OCI-LY7 (cell line): ENCODE data around the gene RC3H1. TPM values are rescaled to one million over a fixed set of nuclear protein-coding genes. Genes with fewer than 3 reads are reported as not detected.

ENCODE experiments used
- BruUV-seq: library from RNA; stranded (reverse); fragments of 400-500 nt; replicated peaks from 2 replicates; lab custom pipeline; 2021; lab: Mats Ljungman, UMichigan
- CTCF ChIA-PET: fragments of 300-600 bp; sonication (Branson Sonifier 250); formaldehyde crosslinking; loops from one replicate; lab custom pipeline; 2022; ENCODE audit warnings: antibody characterized with exemption; ENCODE audit not compliant: unreplicated experiment; lab: Charles Lee
- POLR2A ChIA-PET: fragments of 300-600 bp; sonication (Branson Sonifier 250); formaldehyde crosslinking; loops from one replicate; lab custom pipeline; 2022; ENCODE audit warnings: antibody characterized with exemption; lab: Charles Lee
- DNase-seq: peaks from one replicate; pipeline ENCODE4 v3.0.0-alpha.2; 2015; ENCODE audit warnings: low spot score
- H2AFZ ChIP-seq: fragments of 200-600 bp; sonication (generic), shearing (Covaris generic); 2 replicates; pipeline ENCODE4 v1.6.1; 2014; ENCODE audit warnings: mild to moderate bottlenecking, antibody characterized with exemption, low read length, moderate library complexity
- H3K27ac ChIP-seq: fragments of 200-600 bp; sonication (generic); 2 replicates; pipeline ENCODE4 v1.5.1; 2014; ENCODE audit warnings: mixed run types, low read depth, mild to moderate bottlenecking, moderate library complexity, low read length, inconsistent platforms; ENCODE audit not compliant: poor library complexity, severe bottlenecking
- H3K36me3 ChIP-seq: fragments of 200-600 bp; sonication (generic); 2 replicates; pipeline ENCODE4 v1.6.1; 2014; ENCODE audit warnings: mild to moderate bottlenecking, antibody characterized with exemption, low read length, moderate library complexity, mixed read lengths; ENCODE audit not compliant: insufficient read depth
- H3K4me1 ChIP-seq: fragments of 200-600 bp; sonication (generic); 2 replicates; pipeline ENCODE4 v1.5.1; 2014; ENCODE audit warnings: mild to moderate bottlenecking, low read length; ENCODE audit not compliant: insufficient read depth, poor library complexity, severe bottlenecking
- H3K4me2 ChIP-seq: fragments of 200-600 bp; sonication (generic); 2 replicates; pipeline ENCODE4 v1.6.1; 2014; ENCODE audit warnings: mild to moderate bottlenecking, low read length
- H3K4me3 ChIP-seq: fragments of 200-600 bp; sonication (generic); 2 replicates; pipeline ENCODE4 v1.5.1; 2014; ENCODE audit warnings: mild to moderate bottlenecking, low read depth, low read length; ENCODE audit not compliant: poor library complexity, severe bottlenecking
- H3K79me2 ChIP-seq: fragments of 200-600 bp; sonication (generic); 2 replicates; pipeline ENCODE4 v1.6.1; 2016; ENCODE audit warnings: low read depth, mild to moderate bottlenecking, low read length, moderate library complexity, mixed read lengths; ENCODE audit not compliant: insufficient read depth
- H3K9me2 ChIP-seq: fragments of 200-600 bp; sonication (generic); 2 replicates; pipeline ENCODE4 v1.6.1; 2016; ENCODE audit warnings: mild to moderate bottlenecking, low read length, mixed read lengths; ENCODE audit not compliant: insufficient read depth
- H3K9me3 ChIP-seq: fragments of 200-600 bp; sonication (generic); 2 replicates; pipeline ENCODE4 v1.6.1; 2014; ENCODE audit warnings: mild to moderate bottlenecking, mixed run types, low read length, mixed read lengths
- H4K20me1 ChIP-seq: fragments of 200-600 bp; sonication (generic); 2 replicates; pipeline ENCODE4 v1.6.1; 2014; ENCODE audit warnings: mild to moderate bottlenecking, antibody characterized with exemption, low read length, moderate library complexity, mixed read lengths; ENCODE audit not compliant: insufficient read depth
- CTCF ChIP-seq: fragments of 200-600 bp; sonication (generic); conservative IDR thresholded peaks from 2 replicates; pipeline ENCODE4 v1.5.1; 2014; ENCODE audit warnings: mild to moderate bottlenecking, antibody characterized with exemption, low read length, moderate library complexity, mixed read lengths
- EZH2phosphoT487 ChIP-seq: fragments of 200-600 bp; sonication (generic); IDR thresholded peaks from 2 replicates; pipeline ENCODE4 v1.6.1; 2018; ENCODE audit warnings: low read depth, borderline replicate concordance, mild to moderate bottlenecking, mixed run types, antibody characterized with exemption, low read length, moderate library complexity, mixed read lengths
- intact Hi-C: fragments of 100-400 bp; cut with micrococcal nuclease; formaldehyde crosslinking; loops from one replicate; pipeline ENCODE4 v1.10.0; 2022; ENCODE audit not compliant: unreplicated experiment
- total RNA-seq, 2 experiments: library from RNA; depleted of rRNA in 1 of 2; stranded (reverse); fragments of >200 nt in 1 of 2; shearing (Covaris generic) in 1 of 2; gene quantifications; 2 replicates each; pipeline ENCODE4 v1.2.3, GENCODE V29; 2014 to 2022

Gene RC3H1
- total RNA-seq, 2 experiments from 2014 or later = 21.0 to 34.0 TPM

- no peak for DNase-seq
- Histone ChIP-seq H3K9me2 (no peaks in the 10 kb centered on the region), H3K9me3 (no peaks in the 10 kb centered on the region), H3K4me1 (no peaks in the 10 kb centered on the region), H2AFZ (no peak overlapping the region), H3K4me3 (no peak overlapping the region), H4K20me1 (no peaks in the 10 kb centered on the region), H3K36me3 (no peaks in the 10 kb centered on the region), H3K27ac (no peak overlapping the region), H3K79me2 (no peaks in the 10 kb centered on the region), H3K4me2 (no peak overlapping the region)
- CTCF ChIA-PET = no interaction called here
- POLR2A ChIA-PET = no interaction called here
- no TSS peak for BruUV-seq
- TF ChIP-seq CTCF = no peak
- intact Hi-C loops = no loop called here
Measured at GRCh38 chr1:174031099-174031498, 8.9 kb upstream of the RC3H1 start.

- Histone ChIP-seq H2AFZ (0 out of 2 replicates have a peak overlapping the region, but pooled peaks have one; percentile 37), H3K4me2 (no peak overlapping the region), H3K36me3 (no peaks in the 10 kb centered on the region), H3K9me2 (no peaks in the 10 kb centered on the region), H3K4me1 (peaks cover under 1% of the 10 kb centered on the region), H3K27ac (no peak overlapping the region), H4K20me1 (no peaks in the 10 kb centered on the region), H3K9me3 (no peaks in the 10 kb centered on the region), H3K4me3 (no peak overlapping the region), H3K79me2 (no peaks in the 10 kb centered on the region)
- ChIA-PET CTCF (no interaction called here), POLR2A (interaction anchor here (0.6 to 0.7 kb wide), 3 partner anchors 13 to 24 kb away, joined by 3 to 5 read pairs (median 4); no protein-coding TSS in a partner anchor)
- TF ChIP-seq CTCF = no peak
- DNase-seq = no peak
- intact Hi-C loops = no loop called here
- BruUV-seq = no TSS peak
Measured at GRCh38 chr1:174028495-174028894, 6.3 kb upstream of the RC3H1 start.

GRCh38 chr1:174023440-174023839 lies 1.3 kb upstream of the RC3H1 start:
- peaks cover 36% of the 10 kb centered on the region for H3K79me2 ChIP-seq
- no peak overlapping the region for H3K4me3 ChIP-seq
- no peak overlapping the region for H3K27ac ChIP-seq
- ChIA-PET POLR2A (interaction anchor here (0.6 to 1.5 kb wide), 6 partner anchors 11 to 270 kb away, joined by 3 to 7 read pairs (median 3); no protein-coding TSS in a partner anchor), CTCF (no interaction called here)
- intact Hi-C loops = loop anchor here (5.0 kb wide), 2 partner anchors 134 to 194 kb away; partner anchors contain the start of gene RABGAP1L
- H3K4me1 ChIP-seq = peaks cover 34% of the 10 kb centered on the region
- H3K9me2 ChIP-seq = no peaks in the 10 kb centered on the region
- H3K36me3 ChIP-seq = peaks cover 5% of the 10 kb centered on the region; the same call in 1 of the 2 replicates
- peaks cover 14% of the 10 kb centered on the region for H4K20me1 ChIP-seq
- TF ChIP-seq EZH2phosphoT487 = no peak
- TF ChIP-seq CTCF = no peak
- BruUV-seq = no TSS peak
- no peaks in the 10 kb centered on the region for H3K9me3 ChIP-seq
- peak overlapping the region; percentile 99 for H3K4me2 ChIP-seq
- DNase-seq = peak; percentile 8
- H2AFZ ChIP-seq = peak overlapping the region; percentile 97
